IPS-18c (cell line): Measurements from ENCODE around the gene PSKH1.
A peak's percentile ranks its signal among the peaks of the same experiment; 100 is the strongest.

Experiments
- H3K4me3 ChIP-seq: 2 replicates; pipeline ENCODE4 v1.7.0; 2013; ENCODE audit warnings: low read depth, mild to moderate bottlenecking, low read length, moderate library complexity; ENCODE audit not compliant: insufficient read depth
- H3K9me3 ChIP-seq: one replicate; pipeline ENCODE4 v1.6.1; 2013; ENCODE audit warnings: mild to moderate bottlenecking, low read length, moderate library complexity; ENCODE audit not compliant: control insufficient read depth, insufficient read depth

Gene PSKH1

DNA sequence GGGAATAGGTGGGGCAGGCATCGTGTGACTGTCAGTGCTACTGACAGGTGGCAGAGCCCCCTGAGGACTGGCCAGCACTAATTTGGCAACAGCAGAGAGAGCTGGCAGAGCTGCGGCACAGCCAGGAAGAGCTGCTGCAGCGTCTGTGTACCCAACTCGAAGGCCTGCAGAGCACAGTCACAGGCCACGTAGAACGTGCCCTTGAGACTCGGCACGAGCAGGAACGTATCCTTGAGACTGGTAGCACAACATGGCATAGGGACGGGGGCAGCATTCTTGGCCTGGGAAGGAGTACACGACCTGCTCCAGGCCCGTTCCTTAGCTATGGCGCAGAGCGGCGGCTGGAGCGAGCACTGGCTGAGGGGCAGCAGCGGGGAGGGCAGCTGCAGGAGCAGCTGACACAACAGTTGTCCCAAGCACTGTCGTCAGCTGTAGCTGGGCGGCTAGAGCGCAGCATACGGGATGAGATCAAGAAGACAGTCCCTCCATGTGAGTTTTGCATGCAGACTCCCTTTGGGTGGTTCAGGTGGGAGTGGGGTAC, 11.4 kb upstream of the PSKH1 start:
- H3K4me3 ChIP-seq = no peak overlapping the region
- no peaks in the 10 kb centered on the region for H3K9me3 ChIP-seq

GRCh38 chr16:67882374-67883145, 10.5 kb upstream of the PSKH1 start:
- no peaks in the 10 kb centered on the region for H3K9me3 ChIP-seq
- H3K4me3 ChIP-seq = no peak overlapping the region

- no peak overlapping the region for H3K4me3 ChIP-seq
Observed at GRCh38 chr16:67883146-67883871, 9.7 kb upstream of the PSKH1 start.

DNA sequence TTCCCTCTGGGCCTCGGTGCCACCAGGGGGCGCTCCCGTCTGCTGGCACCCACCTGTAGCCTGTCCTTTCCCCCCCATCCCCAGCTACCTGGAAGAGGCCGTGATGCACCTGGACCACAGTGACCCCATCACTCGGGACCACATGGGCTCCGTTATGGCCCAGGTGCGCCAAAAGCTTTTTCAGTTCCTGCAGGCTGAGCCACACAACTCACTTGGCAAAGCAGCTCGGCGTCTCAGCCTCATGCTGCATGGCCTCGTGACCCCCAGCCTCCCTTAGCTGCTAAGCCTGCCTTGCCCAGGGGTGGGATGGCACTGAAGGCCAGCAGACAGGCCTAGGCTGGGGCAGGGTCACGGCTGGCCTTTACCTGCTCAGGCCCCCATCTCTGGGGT, 9.2 kb upstream of the PSKH1 start:
- H3K4me3 ChIP-seq = no peak overlapping the region; the same call in 1 of the 2 replicates

More at GRCh38 chr16:67883146-67883871, 9.7 kb upstream of the PSKH1 start:
- H3K9me3 ChIP-seq = no peaks in the 10 kb centered on the region

DNA sequence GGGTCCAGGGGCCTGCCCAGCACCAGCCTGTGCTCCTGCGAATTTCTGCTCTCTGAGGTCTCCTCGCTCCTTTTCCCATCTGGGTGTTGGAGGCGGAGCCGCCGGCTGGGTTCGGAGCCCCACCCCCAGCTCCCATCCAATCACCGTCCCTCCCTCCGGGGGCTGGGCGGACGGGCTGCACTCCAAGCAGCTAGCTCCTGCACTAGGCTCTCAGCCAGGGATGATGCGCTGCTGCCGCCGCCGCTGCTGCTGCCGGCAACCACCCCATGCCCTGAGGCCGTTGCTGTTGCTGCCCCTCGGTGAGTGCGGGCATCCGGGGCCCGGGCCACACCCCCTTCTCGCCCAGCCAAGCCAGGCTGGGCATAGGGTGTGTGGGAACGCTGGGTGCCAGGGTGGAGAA, 8.4 kb upstream of the PSKH1 start, which contains the start of gene NRN1L:
TSS of gene NRN1L (plus strand) at position 202 of the 400 bp plus-strand sequence. CDS start at position 221, 19 bp downstream.
- peak within 1 kb of the TSS; percentile 28 for H3K4me3 ChIP-seq

More for the DNA sequence above, 9.2 kb upstream of the PSKH1 start:
- H3K9me3 ChIP-seq = no peaks in the 10 kb centered on the region

DNA sequence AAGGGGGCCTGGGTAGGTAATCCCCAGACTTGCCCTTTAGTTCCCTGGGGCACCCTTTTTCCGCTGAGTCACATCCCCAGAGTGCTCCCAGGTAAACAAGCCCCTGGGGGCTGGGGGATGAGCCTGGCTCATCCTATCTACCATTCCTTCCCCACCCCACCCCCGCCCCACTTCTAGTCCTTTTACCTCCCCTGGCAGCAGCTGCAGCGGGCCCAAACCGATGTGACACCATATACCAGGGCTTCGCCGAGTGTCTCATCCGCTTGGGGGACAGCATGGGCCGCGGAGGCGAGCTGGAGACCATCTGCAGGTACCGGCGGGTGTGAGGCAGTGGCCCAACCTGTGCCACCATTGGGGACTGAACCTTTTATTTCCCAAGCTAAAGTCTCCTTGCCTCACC, 7.5 kb upstream of the PSKH1 start:
- H3K9me3 ChIP-seq = no peaks in the 10 kb centered on the region
- no peak overlapping the region; the same call in 1 of the 2 replicates for H3K4me3 ChIP-seq

More for the DNA sequence above, 8.4 kb upstream of the PSKH1 start, which contains the start of gene NRN1L:
- no peaks in the 10 kb centered on the region for H3K9me3 ChIP-seq

GRCh38 chr16:67885976-67886375, 7.1 kb upstream of the PSKH1 start:
- Histone ChIP-seq H3K4me3 (no peak overlapping the region), H3K9me3 (no peaks in the 10 kb centered on the region)

DNA sequence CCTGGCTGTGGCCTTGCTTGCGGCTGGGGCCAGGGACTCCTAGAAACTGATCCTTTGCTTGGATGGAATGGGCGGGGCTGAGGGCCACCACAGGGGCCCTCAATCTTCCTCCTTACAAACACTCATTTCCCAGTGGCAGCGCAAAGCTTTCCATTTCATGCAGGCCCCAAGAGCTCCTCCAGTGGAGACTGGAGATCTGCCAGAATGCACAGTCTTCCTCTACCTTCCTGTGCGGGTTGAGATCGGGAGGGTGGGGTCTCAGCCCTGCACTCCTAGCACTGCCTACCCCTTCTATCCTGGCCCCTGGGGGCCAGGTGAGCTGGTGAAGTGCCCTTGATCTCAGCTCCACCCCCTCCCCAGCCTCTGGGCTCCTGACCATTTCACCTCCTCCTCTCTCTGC, 6.7 kb upstream of the PSKH1 start:
- Histone ChIP-seq H3K9me3 (no peaks in the 10 kb centered on the region), H3K4me3 (no peak overlapping the region)

DNA sequence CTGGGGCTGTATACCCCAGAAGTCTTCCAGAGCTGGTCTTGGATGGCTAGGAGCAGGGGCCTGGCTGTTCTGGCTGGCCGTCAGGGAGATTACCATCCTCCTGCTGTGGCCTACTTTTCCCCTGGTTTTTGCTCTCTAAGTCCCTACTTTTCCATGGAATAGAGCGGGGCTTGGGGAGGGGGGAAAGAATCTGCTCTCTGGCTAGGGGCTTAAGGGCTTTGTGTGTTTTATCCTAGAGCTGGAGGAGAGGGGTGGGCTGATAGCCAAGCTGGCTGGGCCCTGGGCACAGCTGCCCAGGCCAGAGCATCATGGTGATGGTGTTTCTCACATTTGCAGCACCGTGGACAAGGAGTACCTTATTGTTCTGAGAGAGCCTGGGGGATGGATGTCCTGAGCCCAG, 4.7 kb upstream of the PSKH1 start:
- H3K9me3 ChIP-seq = no peaks in the 10 kb centered on the region
- no peak overlapping the region for H3K4me3 ChIP-seq

DNA sequence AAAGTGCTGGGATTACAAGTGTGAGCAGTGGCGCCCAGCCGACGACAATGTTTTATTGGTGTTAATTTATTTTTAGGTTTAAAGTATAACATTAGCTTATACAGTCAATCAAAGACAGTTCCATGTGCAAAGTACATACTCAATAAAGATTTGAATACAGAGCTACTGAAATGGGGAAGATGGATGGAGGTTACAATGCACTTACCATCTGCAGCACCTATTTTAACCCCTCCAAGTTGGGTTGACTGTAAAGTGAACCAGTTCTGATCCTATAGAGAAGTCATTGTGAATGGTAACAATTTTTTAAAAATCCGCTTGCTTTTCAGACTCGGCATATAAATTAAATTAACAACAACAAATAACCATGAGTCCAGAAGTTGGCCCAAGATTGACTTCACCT, 679 bp upstream of the PSKH1 start:
- Histone ChIP-seq H3K4me3 (peak overlapping the region; percentile 10; the same call in 1 of the 2 replicates), H3K9me3 (no peaks in the 10 kb centered on the region)

- peak overlapping the region; percentile 98 for H3K4me3 ChIP-seq
- H3K9me3 ChIP-seq = no peaks in the 10 kb centered on the region
Observed at GRCh38 chr16:67893743-67894399, 817 bp downstream of the PSKH1 start.

GRCh38 chr16:67897231-67897630, 4.2 kb downstream of the PSKH1 start:
- H3K4me3 ChIP-seq = no peak overlapping the region
- H3K9me3 ChIP-seq = no peaks in the 10 kb centered on the region

DNA sequence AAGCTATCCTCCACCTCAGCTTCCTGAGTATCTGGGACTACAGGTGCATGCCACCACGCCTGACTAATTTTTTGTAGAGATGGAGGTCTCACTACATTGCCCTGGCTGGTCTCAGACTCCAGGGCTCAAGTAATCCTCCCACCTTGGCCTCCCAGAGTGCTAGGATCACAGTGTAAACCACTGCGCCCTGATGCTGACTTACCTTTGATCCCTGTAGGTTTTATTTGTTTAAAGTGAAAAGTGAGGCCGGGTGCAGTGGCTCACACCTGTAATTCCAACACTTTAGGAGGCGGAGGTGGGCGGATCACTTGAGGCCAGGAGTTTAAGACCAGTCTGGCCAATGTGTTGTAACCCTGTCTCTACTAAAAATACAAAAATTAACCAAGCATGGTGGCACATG, 8.7 kb downstream of the PSKH1 start:
- Histone ChIP-seq H3K4me3 (no peak overlapping the region), H3K9me3 (no peaks in the 10 kb centered on the region)

DNA sequence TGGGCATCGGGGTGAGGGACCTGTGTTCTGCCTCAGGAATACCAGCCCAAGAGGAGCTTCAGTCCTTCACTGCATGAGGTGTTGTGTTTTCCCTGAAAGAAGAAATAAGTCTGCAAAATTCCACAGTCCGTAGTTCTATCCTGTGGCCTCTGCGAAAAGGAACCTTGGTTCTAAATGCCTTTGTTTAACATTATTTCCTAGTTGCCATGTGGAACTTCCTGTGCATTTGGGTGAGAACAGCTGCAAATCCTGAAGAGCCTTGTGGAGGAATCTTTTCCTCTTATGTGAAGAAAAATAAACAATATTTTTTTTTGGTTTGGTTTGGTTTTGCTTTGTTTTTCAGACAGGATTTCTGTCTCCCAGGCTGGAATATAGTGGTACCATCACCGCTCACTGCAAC, 9.8 kb downstream of the PSKH1 start:
- Histone ChIP-seq H3K4me3 (no peak overlapping the region), H3K9me3 (peaks cover 2% of the 10 kb centered on the region)

DNA sequence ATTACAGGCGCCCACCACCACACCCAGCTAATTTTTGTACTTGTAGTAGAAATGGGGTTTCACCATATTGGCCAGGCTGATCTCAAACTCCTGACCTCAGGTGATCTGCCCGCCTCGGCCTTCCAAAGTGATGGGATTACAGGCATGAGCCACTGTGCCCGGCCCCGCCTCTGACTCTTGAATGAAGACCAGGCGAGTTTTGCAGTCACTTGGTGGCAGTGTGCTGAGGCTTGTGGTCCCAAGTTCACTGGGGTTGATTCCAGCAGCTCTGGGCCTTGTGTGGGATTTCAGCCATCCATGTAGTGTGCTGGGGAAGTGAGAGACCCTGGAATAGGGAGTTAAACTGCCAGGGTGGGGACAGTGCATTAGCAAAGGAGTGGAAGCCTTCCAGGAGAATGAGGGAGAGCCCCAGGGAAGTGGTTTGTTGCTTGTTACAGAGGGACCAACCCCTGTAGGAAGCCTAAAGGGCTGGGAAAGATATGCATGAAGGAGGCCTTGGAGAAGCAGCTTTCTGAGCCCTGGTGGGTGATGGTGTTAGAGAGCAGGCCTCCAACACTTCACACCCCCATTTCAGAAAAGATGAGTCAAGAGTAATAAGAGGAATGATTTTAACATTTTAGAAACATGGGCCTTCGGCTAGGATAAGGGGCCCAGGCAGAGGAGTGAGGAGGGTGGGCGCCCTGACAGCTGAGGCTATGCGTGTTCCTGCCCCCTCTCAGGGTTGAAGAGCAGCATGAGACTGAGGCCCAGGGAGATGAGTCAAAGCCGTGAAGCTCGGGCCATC, 14.5 kb downstream of the PSKH1 start:
- Histone ChIP-seq H3K9me3 (peaks cover 2% of the 10 kb centered on the region), H3K4me3 (no peak overlapping the region)

DNA sequence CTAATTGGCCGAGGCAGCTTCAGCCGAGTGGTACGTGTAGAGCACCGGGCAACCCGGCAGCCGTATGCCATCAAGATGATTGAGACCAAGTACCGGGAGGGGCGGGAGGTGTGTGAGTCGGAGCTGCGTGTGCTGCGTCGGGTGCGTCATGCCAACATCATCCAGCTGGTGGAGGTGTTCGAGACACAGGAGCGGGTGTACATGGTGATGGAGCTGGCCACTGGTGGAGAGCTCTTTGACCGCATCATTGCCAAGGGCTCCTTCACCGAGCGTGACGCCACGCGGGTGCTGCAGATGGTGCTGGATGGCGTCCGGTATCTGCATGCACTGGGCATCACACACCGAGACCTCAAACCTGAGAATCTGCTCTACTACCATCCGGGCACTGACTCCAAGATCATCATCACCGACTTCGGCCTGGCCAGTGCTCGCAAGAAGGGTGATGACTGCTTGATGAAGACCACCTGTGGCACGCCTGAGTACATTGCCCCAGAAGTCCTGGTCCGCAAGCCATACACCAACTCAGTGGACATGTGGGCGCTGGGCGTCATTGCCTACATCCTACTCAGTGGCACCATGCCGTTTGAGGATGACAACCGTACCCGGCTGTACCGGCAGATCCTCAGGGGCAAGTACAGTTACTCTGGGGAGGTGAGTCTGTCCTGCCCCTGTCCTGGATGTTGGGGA, 16.1 kb downstream of the PSKH1 start:
- Histone ChIP-seq H3K9me3 (peaks cover 2% of the 10 kb centered on the region), H3K4me3 (no peak overlapping the region)
